DMS153 treated with DMSO at 0.1 percent for 48 hours (cell line): ENCODE data around the gene MCM6.
"Not testable (repeated sequence)": the region's sequence is repeated elsewhere in the genome, so short reads cannot be mapped to it uniquely, and the experiment has no call there.

Source experiments
- DNase-seq: peaks from one replicate; lab custom pipeline; 2025; ENCODE audit not compliant: unreplicated experiment; lab: John Stamatoyannopoulos, UW

MCM6 gene

DNA sequence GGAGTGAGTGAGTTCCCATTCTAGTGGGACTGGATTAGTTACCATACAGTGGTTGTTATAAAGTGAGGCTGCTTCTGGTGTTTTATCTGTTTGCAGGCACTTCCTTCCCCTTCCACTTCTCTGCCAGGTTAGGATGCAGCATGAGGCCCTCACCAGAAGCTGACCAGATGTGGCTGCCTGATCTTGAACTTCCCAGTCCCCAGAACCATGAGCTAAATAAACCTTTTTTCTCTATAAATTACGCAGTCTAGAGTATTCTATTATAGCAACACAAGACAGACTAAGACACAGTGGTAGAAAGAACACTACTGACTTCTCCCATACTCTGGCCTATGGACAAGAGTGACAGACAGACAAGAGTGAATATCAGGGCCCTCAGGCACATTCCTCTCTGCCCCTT is 53.4 kb downstream of the MCM6 start:
- no peak for DNase-seq

DNA sequence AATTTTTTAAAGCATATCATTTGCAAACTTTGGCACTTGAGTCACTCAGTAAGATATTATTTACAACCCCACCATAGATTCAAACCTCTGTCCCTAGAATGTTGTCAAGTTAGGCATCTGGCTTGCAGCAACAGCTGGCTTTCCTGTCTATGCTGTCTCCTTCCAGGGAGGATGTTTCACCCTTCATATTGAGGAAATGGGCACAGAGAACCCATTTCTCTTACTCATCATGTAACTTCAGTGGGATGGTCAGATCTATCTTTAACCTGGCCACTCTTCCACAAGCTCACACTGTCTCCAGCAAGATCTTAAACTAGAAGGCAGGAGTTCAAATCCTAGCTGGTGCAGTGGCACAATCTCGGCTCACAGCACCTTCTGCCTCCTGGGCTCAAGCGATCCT is 55.1 kb downstream of the MCM6 start:
- DNase-seq = no peak

DNA sequence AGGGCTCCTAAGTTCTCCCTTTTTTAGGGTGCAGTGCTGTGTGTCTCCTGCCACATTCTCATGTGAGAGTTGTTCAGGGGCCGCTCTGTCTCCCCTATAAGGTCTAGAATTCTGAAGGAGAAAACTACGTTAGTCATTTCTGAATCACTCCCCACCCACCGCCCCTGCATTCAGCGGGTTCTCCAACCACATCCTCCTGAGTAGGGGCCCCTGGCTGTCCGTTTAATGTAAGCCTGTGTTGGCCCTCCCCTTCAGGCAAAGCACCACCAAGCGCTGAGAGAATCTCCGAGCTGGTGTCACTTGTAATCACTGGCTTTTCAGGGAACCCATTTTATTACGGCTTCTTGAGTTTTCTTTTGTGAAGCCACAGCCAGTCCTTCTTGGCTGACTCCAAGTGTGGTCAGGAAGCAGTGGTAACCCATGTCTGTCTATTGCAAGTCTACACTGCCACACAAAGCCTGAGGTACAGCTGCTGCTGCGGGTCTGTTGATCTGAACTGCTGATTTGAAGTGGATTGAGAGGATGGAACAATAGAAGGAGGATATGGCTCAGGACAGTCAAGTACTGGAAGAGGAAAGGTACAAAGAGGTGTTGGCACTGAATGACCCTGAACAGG is 56.1 kb downstream of the MCM6 start:
- DNase-seq = no peak

DNA sequence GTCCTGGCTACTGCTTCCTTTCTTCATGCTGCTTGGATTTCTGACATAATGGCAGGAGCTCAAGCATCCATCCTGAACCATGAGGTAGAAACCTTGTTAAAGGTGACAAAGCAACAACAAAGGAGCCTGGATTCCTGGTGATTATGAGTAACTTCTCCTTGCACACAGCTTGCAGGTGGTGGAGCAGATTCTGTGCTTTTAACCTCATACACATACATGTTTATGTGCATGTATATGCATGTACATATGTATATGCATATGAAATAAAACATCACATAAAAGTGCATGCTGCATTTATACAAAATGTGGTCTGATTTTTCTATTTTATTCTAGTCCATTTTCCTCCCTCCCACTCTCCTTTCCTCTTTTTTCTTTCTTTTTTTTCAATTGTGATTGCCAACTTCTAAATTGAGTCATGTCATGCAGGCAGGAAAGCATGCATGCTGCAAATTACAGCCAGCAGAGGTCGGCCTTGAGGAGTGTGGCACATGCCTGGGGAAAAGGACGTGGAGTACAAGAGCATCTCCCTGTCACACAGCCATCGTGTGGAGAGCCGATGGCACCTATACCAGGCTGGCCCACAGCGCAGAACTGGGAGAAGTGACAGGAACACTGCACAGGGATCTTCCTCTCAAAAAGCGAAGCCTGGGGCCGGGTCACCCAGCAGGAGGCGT is 57.2 kb downstream of the MCM6 start:
- DNase-seq = no peak

DNA sequence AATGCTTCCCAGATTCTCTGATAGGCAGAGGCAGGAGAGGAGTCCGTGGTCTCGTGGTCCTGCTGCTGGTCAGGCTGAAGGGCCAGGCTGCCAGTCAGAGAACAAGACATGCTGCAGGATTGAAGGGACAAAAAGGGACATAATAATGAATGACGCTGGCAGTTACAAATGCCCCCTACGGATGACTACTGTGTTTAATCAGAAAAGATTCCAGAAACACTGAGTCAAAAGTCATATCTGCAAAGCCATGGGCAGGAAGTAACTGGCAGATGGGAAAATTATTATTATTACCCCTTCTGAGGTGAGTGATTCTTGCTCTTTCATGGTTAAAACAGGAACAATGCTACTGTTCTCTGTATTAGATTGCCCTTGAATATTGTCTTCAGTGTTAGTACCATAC is 58.3 kb downstream of the MCM6 start:
- no peak for DNase-seq

DNA sequence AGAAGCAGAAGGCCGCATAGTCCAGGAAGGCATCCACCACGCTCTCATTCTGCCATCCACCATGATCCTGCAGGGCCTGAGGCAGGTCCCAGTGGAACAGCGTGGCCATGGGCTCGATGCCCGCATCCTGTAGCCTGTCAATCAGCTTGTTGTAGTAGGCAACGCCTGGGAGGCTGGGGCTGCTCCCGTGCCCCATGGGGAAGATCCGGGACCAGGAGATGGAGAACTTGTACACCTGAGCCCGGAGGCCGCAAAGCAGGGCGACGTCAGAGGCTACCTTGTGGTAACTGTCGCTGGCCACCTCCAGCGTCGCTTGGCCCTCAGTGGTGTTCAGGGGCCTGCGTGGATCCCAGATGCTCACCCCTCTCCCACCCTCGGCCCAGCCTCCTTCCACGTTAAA is 58.8 kb downstream of the MCM6 start:
- no peak for DNase-seq

DNA sequence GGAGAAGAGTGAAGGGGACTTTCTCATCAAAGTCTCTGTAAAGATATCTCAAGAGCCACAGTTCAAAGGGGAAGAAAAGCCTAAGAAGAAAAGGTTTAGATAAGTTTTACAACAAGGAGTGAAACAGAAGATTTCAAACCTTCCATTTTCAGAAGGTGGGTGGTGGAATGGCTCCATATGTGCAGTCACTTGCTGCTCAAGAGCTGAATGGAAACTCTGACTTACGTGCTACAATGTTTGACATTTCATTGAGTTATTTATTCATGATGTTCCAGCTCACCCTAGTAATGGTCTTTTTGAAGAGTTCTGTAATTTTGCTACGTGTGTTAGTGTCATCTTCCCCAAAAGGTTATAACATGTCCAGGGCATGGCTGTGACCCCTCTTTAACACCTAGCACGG is 61.0 kb downstream of the MCM6 start:
- no peak for DNase-seq

DNA sequence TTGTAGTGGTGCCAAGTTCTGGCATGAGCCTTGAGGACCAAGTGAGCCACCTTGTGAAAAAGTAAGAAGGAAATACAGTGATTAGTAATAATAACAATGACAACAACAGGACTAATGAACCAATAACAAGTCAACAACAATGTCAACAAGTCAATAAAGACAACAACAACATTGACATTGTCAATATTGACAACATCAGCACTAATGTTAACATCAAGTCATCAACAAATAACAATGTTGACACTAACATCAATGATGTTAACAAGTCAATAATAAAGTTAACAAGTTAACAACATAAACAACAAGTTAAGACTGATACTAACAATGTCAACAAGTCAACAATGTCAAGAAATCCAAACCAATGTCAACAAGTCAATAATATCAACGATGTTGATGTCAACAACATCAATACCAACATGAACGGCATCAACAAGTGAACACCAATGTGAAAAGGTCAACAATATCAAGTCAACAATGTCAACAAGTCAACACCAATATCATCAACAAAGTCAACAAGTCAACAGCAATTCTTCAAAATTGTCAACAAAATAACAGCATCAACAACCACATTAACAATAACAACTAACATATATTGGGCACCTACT is 63.2 kb downstream of the MCM6 start:
- no peak for DNase-seq

DNA sequence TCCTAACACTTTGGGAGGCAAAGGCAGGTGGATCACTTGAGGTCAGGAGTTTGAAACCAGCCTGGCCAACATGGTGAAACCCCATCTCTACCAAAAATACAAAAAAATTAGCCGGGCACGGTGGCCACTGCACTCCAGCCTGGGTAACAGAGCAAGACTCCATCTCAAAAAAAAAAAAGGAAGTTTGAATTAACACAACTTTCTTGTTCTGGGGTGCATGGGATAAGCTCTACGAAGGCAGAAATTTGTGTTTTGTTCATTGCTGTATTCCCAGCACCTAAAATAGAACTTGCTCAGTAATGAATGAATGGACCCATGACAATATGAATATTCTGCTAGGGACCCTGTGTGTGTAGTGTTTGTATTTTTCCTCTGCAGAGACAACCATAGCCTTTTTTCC is 68.4 kb downstream of the MCM6 start:
- DNase-seq = not testable (repeated sequence)

DNA sequence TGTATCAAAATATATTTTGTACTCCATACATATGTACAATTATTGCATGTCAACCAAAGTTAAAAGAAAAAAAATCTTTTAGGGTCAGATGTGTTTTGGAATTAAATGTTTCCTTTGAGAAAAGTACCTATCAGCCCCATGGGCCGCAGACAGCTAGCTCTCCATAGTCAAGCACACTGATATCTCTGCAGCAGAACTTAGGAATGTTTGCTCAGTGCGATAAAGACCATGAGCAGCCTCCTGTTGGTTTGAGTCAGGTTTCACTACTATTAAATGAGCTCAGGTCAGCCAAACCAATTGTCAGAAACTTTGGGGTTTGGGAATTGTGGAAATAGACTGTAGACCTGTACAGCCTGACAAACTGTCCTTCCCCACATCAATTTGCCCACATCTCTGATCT is 73.0 kb downstream of the MCM6 start:
- no peak for DNase-seq

DNA sequence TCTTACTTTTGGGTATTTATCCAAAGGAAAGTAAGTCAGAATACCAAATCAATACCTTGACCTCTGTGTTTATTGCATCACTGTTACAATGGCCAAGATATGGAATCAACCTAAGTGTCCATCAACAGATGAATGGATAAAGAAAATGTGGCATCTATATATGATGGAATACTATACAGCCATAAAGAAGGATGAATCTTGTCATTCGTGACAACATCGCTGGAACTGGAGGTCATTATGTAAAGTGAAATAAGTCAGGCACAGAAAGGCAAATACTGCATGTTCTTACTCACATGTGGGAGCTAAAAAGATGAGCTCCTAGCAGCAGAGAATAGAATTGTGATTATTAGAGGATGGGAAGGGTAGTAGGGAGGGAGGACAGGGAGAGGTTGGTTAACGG is 73.9 kb downstream of the MCM6 start:
- DNase-seq = no peak

DNA sequence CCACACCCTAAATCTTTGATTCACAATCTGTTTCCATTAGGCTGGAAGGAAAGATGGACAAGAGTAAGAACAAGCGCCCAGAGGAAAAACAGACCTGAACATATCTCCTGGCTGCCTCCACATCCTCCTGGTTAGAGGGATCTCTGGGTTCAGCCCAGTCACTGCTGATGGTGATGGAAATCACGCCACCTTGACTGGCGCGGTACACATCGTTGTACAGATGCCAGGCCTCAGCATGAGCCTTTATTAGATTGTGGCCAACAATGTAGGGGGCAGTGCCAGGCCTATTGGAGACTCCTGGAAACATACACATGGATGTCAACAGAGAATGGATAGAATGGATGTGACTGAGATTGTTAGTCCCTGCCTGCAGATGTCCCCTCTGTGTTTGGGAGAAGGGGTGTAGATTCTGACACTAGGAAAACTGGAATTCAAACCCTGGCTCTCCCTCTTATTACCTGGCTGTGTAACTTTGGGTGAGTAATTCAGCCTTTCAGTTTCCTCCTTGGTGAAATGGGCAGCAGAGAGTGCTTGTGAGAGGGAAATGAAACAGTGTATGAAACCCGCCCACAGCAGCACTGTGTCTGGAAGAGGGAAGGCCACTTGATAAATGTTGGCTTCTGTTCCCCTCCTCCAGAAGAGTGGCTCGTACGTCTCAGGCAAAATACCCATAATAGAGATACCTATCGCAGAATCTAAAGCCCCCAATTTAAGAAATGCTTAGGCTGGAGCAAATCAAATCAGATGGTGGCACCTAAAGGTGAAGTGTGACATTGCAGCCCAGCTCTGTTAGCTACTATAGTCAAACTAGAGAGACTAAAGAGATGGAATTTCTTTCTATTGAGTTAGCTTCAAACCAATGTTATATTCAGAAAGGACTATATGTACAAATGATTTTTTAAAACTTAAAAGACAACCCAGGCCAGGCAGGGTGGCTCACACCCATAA is 75.5 kb downstream of the MCM6 start:
- DNase-seq = no peak

DNA sequence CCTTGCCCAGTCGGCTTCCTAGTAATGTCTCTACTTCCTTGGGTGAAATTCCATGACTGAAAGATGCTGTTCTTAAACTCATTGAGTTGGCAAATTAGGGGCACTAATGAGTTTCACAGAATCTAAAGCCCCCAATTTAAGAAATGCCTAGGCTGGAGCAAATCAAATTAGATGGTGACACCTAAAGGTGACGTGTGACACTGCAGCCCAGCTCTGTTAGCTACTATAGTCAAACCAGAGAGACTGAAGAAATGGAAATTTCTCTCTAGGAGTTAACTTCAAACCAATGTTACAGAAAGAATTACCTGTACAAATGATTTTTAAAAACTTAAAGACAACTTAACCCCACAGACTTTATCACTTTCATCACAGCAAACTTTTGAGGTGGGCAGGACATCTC is 76.5 kb downstream of the MCM6 start:
- no peak for DNase-seq

DNA sequence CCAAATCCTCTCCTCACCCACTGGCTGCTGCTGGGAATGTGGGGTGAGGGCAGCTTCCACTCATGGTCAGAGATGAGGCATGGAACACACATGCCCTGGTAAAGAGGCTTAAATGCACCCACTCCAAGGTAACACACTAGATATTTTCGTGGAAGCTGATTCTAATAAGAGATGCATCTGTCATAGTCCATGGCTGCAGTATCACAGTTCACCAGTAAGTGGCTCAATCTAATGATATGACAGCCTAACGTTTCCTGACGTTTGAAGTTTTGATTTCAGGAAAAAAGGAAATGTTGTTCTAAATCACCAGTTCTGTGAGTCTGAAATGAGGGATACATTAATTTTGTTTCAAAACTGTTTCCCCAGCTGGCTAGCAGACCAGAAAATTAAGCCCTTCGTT is 77.5 kb downstream of the MCM6 start:
- no peak for DNase-seq

DNA sequence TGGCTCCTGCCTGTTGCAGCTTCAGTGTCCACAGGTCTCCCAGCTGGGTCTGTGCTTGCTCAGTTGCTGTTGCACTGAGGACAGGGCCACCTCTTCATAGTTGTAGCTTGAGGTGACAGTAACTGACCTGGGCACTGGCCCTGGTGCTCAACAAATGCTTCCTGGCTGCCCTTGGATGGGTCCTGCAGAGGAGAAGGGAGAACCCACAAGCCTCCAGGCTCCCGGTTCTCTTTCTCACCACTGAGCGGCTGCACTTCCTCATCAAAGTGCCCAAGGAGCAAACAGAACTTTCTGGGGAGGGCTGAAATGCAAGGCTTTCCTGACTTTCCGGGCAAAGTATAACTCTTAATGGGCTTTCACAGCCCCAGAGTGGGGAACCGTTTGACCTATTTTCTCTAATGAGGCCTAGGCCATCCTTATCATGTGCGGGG is 78.0 kb downstream of the MCM6 start:
- no peak for DNase-seq

DNA sequence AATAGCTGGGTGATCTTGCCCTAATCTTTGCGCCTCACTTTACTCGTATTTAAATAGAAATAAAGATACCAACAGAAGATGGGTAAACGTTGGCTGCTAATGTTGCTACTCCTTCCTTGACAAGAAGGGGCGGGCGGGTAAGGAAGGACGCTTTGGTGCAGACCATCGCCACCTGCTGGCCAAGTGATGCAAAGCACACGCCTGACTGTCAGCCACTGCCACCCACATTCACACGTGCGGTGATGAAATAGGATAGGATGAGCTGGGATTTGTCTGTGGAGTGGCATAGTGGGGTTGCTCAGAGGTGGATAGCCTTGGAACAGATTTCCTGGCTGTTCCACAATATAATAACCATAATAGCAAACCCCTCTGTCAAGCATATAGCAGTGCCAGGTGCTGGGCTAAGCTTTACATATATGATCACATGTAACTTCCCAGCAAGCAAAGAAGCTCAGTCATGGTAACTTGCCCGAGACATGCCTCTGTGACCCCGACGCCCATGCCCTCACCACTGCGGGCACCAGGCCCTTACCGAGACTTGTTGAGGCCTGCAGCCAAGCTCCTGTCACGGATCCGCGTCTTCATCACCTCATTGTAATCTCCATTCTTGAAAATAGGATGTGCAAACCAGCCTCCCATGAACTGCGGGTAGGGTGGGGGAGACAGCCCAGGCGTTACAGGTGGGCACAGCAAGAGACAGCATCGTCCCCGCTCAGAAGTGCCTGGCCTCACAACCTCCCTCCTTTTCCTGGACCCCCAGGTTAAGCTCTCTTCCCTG is 78.6 kb downstream of the MCM6 start:
- DNase-seq = peak; percentile 18

DNA sequence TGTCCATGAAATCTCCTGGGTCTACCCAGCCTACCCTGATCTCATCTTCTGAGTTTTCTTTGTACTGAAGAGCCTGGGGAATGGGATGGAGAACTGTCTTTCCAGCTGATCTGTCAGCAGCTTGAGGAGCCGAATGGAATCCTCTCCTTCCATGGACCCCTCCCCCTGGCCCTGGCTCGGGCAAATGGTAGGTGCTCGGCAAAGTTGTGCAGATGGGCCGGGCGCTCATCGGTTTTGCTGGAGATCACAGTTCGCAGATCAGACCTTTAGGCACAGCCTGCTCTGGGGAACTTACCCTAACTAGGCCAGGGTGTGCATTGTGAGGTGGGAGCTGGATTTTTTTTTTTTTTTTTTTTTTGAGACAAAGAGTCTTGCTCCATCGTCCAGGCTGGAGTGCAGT is 79.6 kb downstream of the MCM6 start:
- DNase-seq = no peak

DNA sequence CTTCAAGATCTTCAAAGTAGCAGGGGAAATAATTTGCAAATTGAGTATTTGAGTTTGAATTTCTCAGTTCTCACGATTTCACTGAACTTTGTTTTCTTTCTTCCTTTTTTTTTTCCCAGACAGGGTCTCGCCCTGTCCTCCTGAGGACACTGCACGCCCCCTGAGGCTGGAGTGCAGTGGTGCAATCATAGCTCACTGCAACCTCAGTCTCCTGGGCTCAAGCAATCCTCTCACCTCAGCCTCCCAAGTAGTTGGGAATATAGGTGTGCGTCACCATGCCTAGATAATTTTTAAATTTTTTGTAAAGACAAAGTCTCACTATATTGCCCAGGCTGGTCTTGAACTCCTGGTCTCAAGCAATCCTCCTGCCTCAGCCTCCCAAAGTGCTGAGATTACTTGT is 80.6 kb downstream of the MCM6 start:
- DNase-seq = not testable (repeated sequence)

DNA sequence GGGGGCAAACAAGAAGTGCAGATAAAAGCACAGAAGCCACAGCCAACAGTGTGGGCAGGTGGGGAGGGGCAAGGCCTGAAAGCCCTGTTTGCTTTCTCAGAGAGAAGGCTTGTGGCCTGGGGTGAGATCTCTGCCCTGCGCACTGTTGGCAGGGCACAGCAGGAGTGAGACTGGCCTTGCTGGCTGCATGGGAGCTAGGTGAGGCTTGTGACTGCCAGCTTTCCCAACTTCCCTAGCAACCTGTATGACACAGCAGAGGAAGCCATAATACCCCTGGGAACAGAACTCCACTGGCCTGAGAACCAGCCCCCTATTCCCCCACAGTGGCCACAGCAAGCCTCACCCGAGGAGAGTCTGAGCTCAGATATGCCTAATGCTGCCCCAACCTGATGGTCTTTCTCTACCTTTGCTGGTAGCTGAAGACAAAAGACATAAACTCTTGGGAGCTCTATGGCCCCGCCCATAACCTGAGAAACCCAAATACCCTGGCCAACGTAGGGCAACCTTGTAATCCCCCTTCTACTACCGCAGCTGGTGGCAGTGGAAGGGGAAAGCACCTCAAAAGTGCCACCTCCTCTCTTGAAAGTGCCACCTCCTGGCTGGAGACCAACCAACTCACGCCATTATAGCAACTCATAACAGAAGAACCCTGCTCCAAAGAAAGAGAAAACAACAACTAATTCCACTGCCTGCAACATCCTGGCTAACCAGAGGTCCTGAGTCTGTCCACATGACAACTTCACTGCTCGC is 83.7 kb downstream of the MCM6 start:
- no peak for DNase-seq
